NCI-H128 (cell line): ENCODE measurements around the gene RNF123.

Experiments
- DNase-seq: peaks from one replicate; lab custom pipeline; 2025; ENCODE audit not compliant: unreplicated experiment; lab: John Stamatoyannopoulos, UW

RNF123 gene

GRCh38 chr3:49689046-49689907 lies at the start of gene RNF123, which contains the start of gene MST1:
Gene RNF123, plus strand, starts transcription at chr3:49689557. Its CDS starts 1,609 bp downstream, at chr3:49691166.
Gene MST1, minus strand, starts transcription at chr3:49689474. Its CDS starts 783 bp downstream, at chr3:49688691.
- DNase-seq: no peak

- no peak for DNase-seq
Measured at GRCh38 chr3:49641292-49641691, 48.1 kb upstream of the RNF123 start.

GRCh38 chr3:49641921-49642707 lies 47.2 kb upstream of the RNF123 start:
- no peak for DNase-seq

GRCh38 chr3:49642708-49643145 lies 46.6 kb upstream of the RNF123 start:
- no peak for DNase-seq

GRCh38 chr3:49644684-49645083 lies 44.7 kb upstream of the RNF123 start:
- DNase-seq: no peak

- DNase-seq: no peak
Measured at GRCh38 chr3:49646236-49646635, 43.1 kb upstream of the RNF123 start.

- DNase-seq: no peak
Measured at GRCh38 chr3:49647741-49648140, 41.6 kb upstream of the RNF123 start.

- DNase-seq: no peak
Measured at GRCh38 chr3:49648354-49649019, 40.9 kb upstream of the RNF123 start.

GRCh38 chr3:49649576-49649975 lies 39.8 kb upstream of the RNF123 start:
- DNase-seq: no peak

- DNase-seq: no peak
Measured at GRCh38 chr3:49650177-49650576, 39.2 kb upstream of the RNF123 start.

GRCh38 chr3:49650637-49651036 lies 38.7 kb upstream of the RNF123 start:
- DNase-seq: no peak

- no peak for DNase-seq
Measured at GRCh38 chr3:49652218-49652902, 37.0 kb upstream of the RNF123 start.

- DNase-seq: no peak
Measured at GRCh38 chr3:49652903-49653415, 36.4 kb upstream of the RNF123 start.

- no peak for DNase-seq
Measured at GRCh38 chr3:49653621-49654020, 35.7 kb upstream of the RNF123 start.

- DNase-seq: no peak
Measured at GRCh38 chr3:49654176-49654825, 35.1 kb upstream of the RNF123 start.

- DNase-seq: no peak
Measured at GRCh38 chr3:49654955-49655556, 34.3 kb upstream of the RNF123 start.

GRCh38 chr3:49655731-49656285 lies 33.5 kb upstream of the RNF123 start:
- no peak for DNase-seq

GRCh38 chr3:49656541-49657112 lies 32.7 kb upstream of the RNF123 start:
- no peak for DNase-seq
